Bronchial epithelial cell (primary cell): ENCODE results near the gene STOM. TPM values are rescaled to one million over a fixed set of nuclear protein-coding genes. Genes with fewer than 3 reads are reported as not detected.

ENCODE experiments used
- DNase-seq: peaks from one replicate; pipeline ENCODE4 v3.0.0-alpha.2; 2010; ENCODE audit warnings: low read depth
- FAIRE-seq: peaks from 2 replicates; lab custom pipeline; 2011; peaks lifted over from hg19 to GRCh38; lab: Jason Lieb, UNC
- H3K27me3 ChIP-seq: 2 replicates; pipeline ENCODE4 v1.5.1; 2011; ENCODE audit warnings: low read length; ENCODE audit not compliant: control insufficient read depth, insufficient read depth
- H3K36me3 ChIP-seq: 2 replicates; pipeline ENCODE4 v1.5.1; 2011; ENCODE audit warnings: low read length; ENCODE audit not compliant: control insufficient read depth, insufficient read depth
- H3K4me3 ChIP-seq: 2 replicates; pipeline ENCODE4 v1.5.1; 2011; ENCODE audit warnings: mild to moderate bottlenecking, low read depth, low read length, control low read depth
- total RNA-seq: library from RNA; depleted of rRNA; stranded (reverse); fragments of >200 nt; gene quantifications from 2 replicates; pipeline ENCODE4 v1.2.1, GENCODE V29; 2014
- TF ChIP-seq, protein P1 (sequence below): IDR thresholded peaks from 2 replicates; pipeline ENCODE4 v1.5.1; 2011; ENCODE audit warnings: mild to moderate bottlenecking, moderate library complexity, low read length, control low read depth, inconsistent platforms; ENCODE audit not compliant: insufficient read depth, severe bottlenecking

The STOM gene
- total RNA-seq, 1 donor from 2014 or later = 356 TPM

DNA sequence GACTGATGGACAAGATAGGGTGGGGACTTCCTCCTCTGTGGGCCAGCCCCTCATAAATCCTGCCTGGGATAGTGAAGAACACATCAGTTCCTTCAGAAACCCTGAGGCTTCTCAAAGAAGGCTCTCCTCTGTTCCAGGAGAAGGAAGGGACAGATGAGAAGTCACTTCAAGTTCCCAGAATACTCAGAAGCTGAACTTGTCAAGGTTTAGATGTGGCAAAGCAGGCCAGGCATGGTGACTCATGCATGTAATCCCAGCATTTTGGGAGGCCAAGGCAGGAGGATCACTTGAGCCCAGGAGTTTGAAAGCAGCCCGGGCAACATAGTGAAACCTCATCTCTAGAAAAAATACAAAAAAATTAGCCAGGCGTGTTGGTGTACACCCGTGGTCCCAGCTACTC, 38.5 kb downstream of the STOM start:
- TF ChIP-seq, protein P1, sequence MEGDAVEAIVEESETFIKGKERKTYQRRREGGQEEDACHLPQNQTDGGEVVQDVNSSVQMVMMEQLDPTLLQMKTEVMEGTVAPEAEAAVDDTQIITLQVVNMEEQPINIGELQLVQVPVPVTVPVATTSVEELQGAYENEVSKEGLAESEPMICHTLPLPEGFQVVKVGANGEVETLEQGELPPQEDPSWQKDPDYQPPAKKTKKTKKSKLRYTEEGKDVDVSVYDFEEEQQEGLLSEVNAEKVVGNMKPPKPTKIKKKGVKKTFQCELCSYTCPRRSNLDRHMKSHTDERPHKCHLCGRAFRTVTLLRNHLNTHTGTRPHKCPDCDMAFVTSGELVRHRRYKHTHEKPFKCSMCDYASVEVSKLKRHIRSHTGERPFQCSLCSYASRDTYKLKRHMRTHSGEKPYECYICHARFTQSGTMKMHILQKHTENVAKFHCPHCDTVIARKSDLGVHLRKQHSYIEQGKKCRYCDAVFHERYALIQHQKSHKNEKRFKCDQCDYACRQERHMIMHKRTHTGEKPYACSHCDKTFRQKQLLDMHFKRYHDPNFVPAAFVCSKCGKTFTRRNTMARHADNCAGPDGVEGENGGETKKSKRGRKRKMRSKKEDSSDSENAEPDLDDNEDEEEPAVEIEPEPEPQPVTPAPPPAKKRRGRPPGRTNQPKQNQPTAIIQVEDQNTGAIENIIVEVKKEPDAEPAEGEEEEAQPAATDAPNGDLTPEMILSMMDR = no peak
- DNase-seq (no peak), FAIRE-seq (no peak)
- no peak overlapping the region for H3K4me3 ChIP-seq
- H3K36me3 ChIP-seq = peaks cover 29% of the 10 kb centered on the region
- no peaks in the 10 kb centered on the region for H3K27me3 ChIP-seq

DNA sequence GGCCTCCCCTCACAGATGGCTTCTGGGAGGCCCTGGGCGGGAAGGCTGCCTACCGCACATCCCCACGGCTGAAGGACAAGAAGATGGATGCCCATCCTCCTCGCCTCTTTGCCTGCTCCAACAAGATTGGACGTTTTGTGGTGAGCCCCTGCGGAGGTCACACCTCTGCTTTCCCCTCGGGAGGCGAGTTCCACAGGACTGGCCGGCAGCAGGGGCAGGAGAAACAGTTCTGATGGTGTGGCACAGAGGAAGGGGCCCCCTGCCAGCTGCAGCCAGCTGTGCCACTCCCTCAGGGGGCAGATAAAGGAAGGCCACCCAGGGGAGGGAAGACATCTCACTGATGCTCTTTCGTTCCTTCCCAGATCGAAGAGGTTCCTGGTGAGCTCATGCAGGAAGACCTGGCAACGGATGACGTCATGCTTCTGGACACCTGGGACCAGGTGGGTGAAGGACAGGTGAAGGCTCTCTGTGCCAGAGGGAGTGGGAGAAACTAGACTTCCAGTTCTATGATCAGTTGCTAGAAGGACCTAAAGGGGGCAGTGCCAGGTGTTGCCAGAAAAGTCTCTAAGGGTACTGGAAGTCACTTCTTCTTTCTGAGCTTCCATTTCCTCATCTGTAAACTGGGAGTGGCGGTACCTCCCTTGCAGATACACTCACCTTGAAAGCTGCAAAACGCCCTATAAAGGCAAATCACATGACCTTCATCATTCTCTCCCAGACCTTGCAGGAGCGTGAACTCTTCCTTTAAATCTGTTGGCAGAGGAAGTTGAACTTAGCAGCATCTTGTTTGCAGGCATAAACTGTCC, 41.0 kb downstream of the STOM start:
- TF ChIP-seq, protein P1 = peak; percentile 4
- H3K4me3 ChIP-seq = no peak overlapping the region
- FAIRE-seq (peak; percentile 99), DNase-seq (no peak)
- peaks cover 39% of the 10 kb centered on the region for H3K36me3 ChIP-seq
- no peaks in the 10 kb centered on the region for H3K27me3 ChIP-seq

DNA sequence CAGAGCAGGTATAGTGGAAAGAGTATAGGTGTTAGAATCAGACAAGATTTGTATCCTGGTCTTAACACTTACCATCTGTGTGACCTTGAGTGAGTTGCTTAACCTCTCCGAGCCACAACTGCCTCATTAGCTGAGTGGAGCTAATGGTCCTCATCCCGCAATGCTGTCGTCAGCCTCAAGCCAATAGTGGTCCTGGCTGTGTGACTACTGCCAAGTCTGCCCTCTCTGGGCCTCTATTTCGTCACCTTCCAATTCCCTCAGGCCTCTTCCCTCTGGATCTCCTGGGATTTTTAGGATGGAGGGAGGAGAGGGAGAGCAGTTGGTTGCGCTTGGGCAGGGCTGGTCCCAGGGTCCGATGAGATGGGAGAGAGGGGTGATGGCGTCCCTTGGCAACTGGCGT, 41.6 kb downstream of the STOM start:
- peaks cover 39% of the 10 kb centered on the region for H3K36me3 ChIP-seq
- no peak for DNase-seq
- FAIRE-seq = no peak
- TF ChIP-seq, protein P1 = no peak
- no peaks in the 10 kb centered on the region for H3K27me3 ChIP-seq
- no peak overlapping the region for H3K4me3 ChIP-seq

DNA sequence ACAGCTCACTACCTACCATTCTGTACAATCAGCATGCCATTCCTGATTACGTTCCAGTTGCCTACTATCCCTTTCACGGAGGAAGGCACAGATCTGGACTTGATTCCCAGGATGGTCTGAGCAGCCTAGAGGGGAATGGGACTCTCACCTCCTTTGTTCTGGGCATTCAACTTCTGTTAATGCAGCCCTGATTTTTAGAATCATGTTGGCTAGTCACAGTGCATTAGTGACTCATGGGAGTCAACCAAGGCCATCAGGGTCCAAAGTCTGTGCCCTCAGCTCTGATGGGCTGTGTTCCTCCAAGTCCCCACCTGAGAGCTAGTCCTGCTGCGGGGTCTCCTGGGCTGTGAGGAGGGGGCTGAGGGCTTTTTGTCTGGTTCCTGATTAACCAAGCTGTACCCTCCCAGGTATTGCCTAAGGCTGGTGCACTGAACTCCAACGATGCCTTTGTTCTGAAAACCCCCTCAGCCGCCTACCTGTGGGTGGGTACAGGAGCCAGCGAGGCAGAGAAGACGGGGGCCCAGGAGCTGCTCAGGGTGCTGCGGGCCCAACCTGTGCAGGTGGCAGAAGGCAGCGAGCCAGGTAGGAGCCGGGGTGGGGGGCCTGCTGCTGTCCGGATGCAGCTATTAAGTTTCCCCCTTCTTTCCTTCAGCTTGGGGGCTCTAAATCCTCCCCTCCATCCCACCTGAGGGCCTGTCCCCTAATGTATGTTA, 43.0 kb downstream of the STOM start:
- FAIRE-seq (no peak), DNase-seq (no peak)
- TF ChIP-seq, protein P1 = no peak
- Histone ChIP-seq H3K27me3 (no peaks in the 10 kb centered on the region), H3K36me3 (peaks cover 35% of the 10 kb centered on the region), H3K4me3 (no peak overlapping the region)

DNA sequence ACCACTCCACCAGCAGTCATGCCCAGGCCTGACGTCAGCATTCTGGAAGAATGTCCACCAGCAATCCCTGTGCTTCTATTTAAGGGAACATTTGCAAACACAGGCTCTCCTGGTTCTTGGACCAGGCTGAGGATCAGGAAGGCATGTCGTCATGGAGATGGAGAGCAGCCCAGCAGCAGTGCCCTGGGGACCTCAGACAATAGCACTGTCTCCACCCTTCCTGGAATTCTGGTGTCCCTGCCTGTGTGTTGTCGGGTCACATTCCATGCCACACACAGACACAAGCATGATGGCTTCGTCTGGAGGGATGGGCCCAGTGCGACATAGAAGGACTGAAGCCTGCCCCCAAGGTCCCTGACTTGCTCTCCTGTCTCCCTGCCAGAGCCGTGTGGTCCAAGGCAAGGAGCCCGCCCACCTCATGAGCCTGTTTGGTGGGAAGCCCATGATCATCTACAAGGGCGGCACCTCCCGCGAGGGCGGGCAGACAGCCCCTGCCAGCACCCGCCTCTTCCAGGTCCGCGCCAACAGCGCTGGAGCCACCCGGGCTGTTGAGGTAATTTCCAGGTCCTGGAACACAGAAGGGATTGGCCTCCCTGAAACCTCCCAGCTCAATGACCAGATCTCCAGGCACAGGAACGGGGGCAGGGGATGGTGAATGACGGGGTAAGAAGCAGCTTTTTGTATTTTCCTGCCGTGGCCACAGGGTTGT, 43.8 kb downstream of the STOM start:
- H3K36me3 ChIP-seq = peaks cover 32% of the 10 kb centered on the region
- DNase-seq (peak; percentile 63), FAIRE-seq (no peak)
- H3K27me3 ChIP-seq = no peaks in the 10 kb centered on the region
- no peak overlapping the region for H3K4me3 ChIP-seq
- TF ChIP-seq, protein P1 = no peak
